GM19035 (cell line): ENCODE data around the gene EFNB1.
"Not testable (repeated sequence)": the region's sequence is repeated elsewhere in the genome, so short reads cannot be mapped to it uniquely, and the experiment has no call there.

Experiments
- ATAC-seq: cut with Tn5 transposase; IDR thresholded peaks from one replicate; pipeline ENCODE4 v1.9.1; 2021; ENCODE audit not compliant: unreplicated experiment

EFNB1 gene

GRCh38 chrX:68828740-68829581 is at the start of gene EFNB1:
EFNB1 (plus strand) TSS chrX:68829021; CDS start chrX:68829777, 756 bp downstream.
- peak; percentile 89 for ATAC-seq

GRCh38 chrX:68781295-68781694 is 47.5 kb upstream of the EFNB1 start:
- ATAC-seq = not testable (repeated sequence)

- ATAC-seq = no peak
Observed at GRCh38 chrX:68784816-68785215, 44.0 kb upstream of the EFNB1 start.

GRCh38 chrX:68786581-68786980 is 42.2 kb upstream of the EFNB1 start:
- ATAC-seq = not testable (repeated sequence)

GRCh38 chrX:68789966-68790365 is 38.9 kb upstream of the EFNB1 start:
- ATAC-seq = no peak

GRCh38 chrX:68792083-68792482 is 36.7 kb upstream of the EFNB1 start:
- no peak for ATAC-seq

- no peak for ATAC-seq
Observed at GRCh38 chrX:68794461-68794860, 34.4 kb upstream of the EFNB1 start.

- no peak for ATAC-seq
Observed at GRCh38 chrX:68795741-68796140, 33.1 kb upstream of the EFNB1 start.

- ATAC-seq = not testable (repeated sequence)
Observed at GRCh38 chrX:68798400-68798799, 30.4 kb upstream of the EFNB1 start.

- no peak for ATAC-seq
Observed at GRCh38 chrX:68801737-68802290, 27.0 kb upstream of the EFNB1 start.

- ATAC-seq = no peak
Observed at GRCh38 chrX:68807818-68808217, 21.0 kb upstream of the EFNB1 start.

- no peak for ATAC-seq
Observed at GRCh38 chrX:68808686-68809357, 20.0 kb upstream of the EFNB1 start.

GRCh38 chrX:68820476-68821110 is 8.2 kb upstream of the EFNB1 start:
- no peak for ATAC-seq

GRCh38 chrX:68821616-68822015 is 7.2 kb upstream of the EFNB1 start:
- no peak for ATAC-seq

GRCh38 chrX:68822641-68823410 is 6.0 kb upstream of the EFNB1 start:
- peak; percentile 58 for ATAC-seq

GRCh38 chrX:68823413-68824151 is 5.2 kb upstream of the EFNB1 start:
- no peak for ATAC-seq

GRCh38 chrX:68824152-68824433 is 4.7 kb upstream of the EFNB1 start:
- ATAC-seq = no peak

- no peak for ATAC-seq
Observed at GRCh38 chrX:68824565-68825125, 4.2 kb upstream of the EFNB1 start.

GRCh38 chrX:68826113-68826980 is 2.5 kb upstream of the EFNB1 start:
- ATAC-seq = no peak
